Nephron progenitor cell (in vitro differentiated cells): ENCODE results near the gene LGMN.
A peak's percentile ranks its signal among the peaks of the same experiment; 100 is the strongest.

Source experiments
- DNase-seq: peaks from one replicate; pipeline ENCODE4 v3.0.0; 2021
- H3K27ac Mint-ChIP-seq: 2 replicates; pipeline ENCODE4 v1.8.0; 2021; ENCODE audit warnings: mild to moderate bottlenecking, moderate library complexity, mixed read lengths
- H3K27me3 Mint-ChIP-seq: 2 replicates; pipeline ENCODE4 v1.8.0; 2021; ENCODE audit warnings: mild to moderate bottlenecking, low read depth, mixed read lengths; ENCODE audit not compliant: poor library complexity
- H3K36me3 Mint-ChIP-seq: 2 replicates; pipeline ENCODE4 v1.8.0; 2021; ENCODE audit warnings: low read depth, mixed read lengths
- H3K4me1 Mint-ChIP-seq: 2 replicates; pipeline ENCODE4 v1.8.0; 2021; ENCODE audit warnings: mixed read lengths
- H3K4me3 Mint-ChIP-seq: 2 replicates; pipeline ENCODE4 v1.8.0; 2021; ENCODE audit warnings: mild to moderate bottlenecking, moderate library complexity, mixed read lengths
- H3K9me3 Mint-ChIP-seq: 2 replicates; pipeline ENCODE4 v1.8.0; 2021; ENCODE audit warnings: mild to moderate bottlenecking, moderate library complexity, mixed read lengths
- CTCF ChIP-seq: fragments of 200-600 bp; sonication (generic); IDR thresholded peaks from 2 replicates; pipeline ENCODE4 v1.5.0; 2021; ENCODE audit warnings: antibody characterized with exemption

The LGMN gene

GRCh38 chr14:92670160-92670559 lies 78.3 kb downstream of the LGMN start:
- Mint-ChIP-seq H3K36me3 (no peaks in the 10 kb centered on the region), H3K4me1 (no peaks in the 10 kb centered on the region), H3K27me3 (peaks cover 3% of the 10 kb centered on the region), H3K9me3 (no peaks in the 10 kb centered on the region), H3K4me3 (no peak overlapping the region), H3K27ac (no peak overlapping the region)
- no peak for TF ChIP-seq CTCF
- no peak for DNase-seq

GRCh38 chr14:92668276-92668973 lies 80.0 kb downstream of the LGMN start:
- TF ChIP-seq CTCF = no peak
- Mint-ChIP-seq H3K27me3 (peaks cover 3% of the 10 kb centered on the region), H3K4me3 (no peak overlapping the region), H3K9me3 (no peaks in the 10 kb centered on the region), H3K36me3 (no peaks in the 10 kb centered on the region), H3K4me1 (no peaks in the 10 kb centered on the region), H3K27ac (no peak overlapping the region)
- DNase-seq = no peak

GRCh38 chr14:92666251-92666650 lies 82.2 kb downstream of the LGMN start:
- DNase-seq = no peak
- TF ChIP-seq CTCF = no peak
- H3K4me1 Mint-ChIP-seq = no peaks in the 10 kb centered on the region
- H3K4me3 Mint-ChIP-seq = no peak overlapping the region
- H3K27me3 Mint-ChIP-seq = peaks cover under 1% of the 10 kb centered on the region
- H3K27ac Mint-ChIP-seq = peak overlapping the region; percentile 61
- no peaks in the 10 kb centered on the region for H3K36me3 Mint-ChIP-seq
- no peaks in the 10 kb centered on the region for H3K9me3 Mint-ChIP-seq

- Mint-ChIP-seq H3K9me3 (no peaks in the 10 kb centered on the region), H3K27me3 (no peaks in the 10 kb centered on the region), H3K4me1 (no peaks in the 10 kb centered on the region), H3K36me3 (no peaks in the 10 kb centered on the region), H3K27ac (no peak overlapping the region), H3K4me3 (no peak overlapping the region)
- DNase-seq = no peak
- TF ChIP-seq CTCF = no peak
Observed at GRCh38 chr14:92665661-92666110, 82.7 kb downstream of the LGMN start.

GRCh38 chr14:92663049-92663448 lies 85.4 kb downstream of the LGMN start:
- H3K9me3 Mint-ChIP-seq = no peaks in the 10 kb centered on the region
- DNase-seq = no peak
- H3K36me3 Mint-ChIP-seq = no peaks in the 10 kb centered on the region
- no peaks in the 10 kb centered on the region for H3K4me1 Mint-ChIP-seq
- H3K27me3 Mint-ChIP-seq = peaks cover 3% of the 10 kb centered on the region
- H3K27ac Mint-ChIP-seq = no peak overlapping the region
- no peak for TF ChIP-seq CTCF
- H3K4me3 Mint-ChIP-seq = no peak overlapping the region

GRCh38 chr14:92660571-92660970 lies 87.9 kb downstream of the LGMN start:
- no peak for TF ChIP-seq CTCF
- H3K27me3 Mint-ChIP-seq = peaks cover 10% of the 10 kb centered on the region
- DNase-seq = no peak
- H3K36me3 Mint-ChIP-seq = no peaks in the 10 kb centered on the region
- H3K4me1 Mint-ChIP-seq = peaks cover 1% of the 10 kb centered on the region
- no peak overlapping the region for H3K4me3 Mint-ChIP-seq
- H3K9me3 Mint-ChIP-seq = no peaks in the 10 kb centered on the region
- no peak overlapping the region for H3K27ac Mint-ChIP-seq
